H1 (cell line): ENCODE data around the gene PROX2. TPM values are rescaled to one million over a fixed set of nuclear protein-coding genes. Genes with fewer than 3 reads are reported as not detected.

ENCODE experiments used
- CTCF ChIA-PET: fragments of 300-600 bp; sonication (Branson Sonifier 250); formaldehyde crosslinking; loops from one replicate; lab custom pipeline; 2021; ENCODE audit not compliant: partially characterized antibody; lab: Charles Lee
- POLR2A ChIA-PET: fragments of 300-600 bp; sonication (Branson Sonifier 250); formaldehyde crosslinking; loops from one replicate; lab custom pipeline; 2021; ENCODE audit warnings: inconsistent platforms; ENCODE audit not compliant: partially characterized antibody; lab: Charles Lee
- DNase-seq, 2 experiments: peaks; one replicate each; pipeline versions ENCODE4 v3.0.0 to v3.0.0-alpha.2; 2010 to 2022; ENCODE audit warnings: low spot score in 2 of 2, low read depth in 1 of 2, mixed read lengths in 1 of 2
- FAIRE-seq: peaks from 2 replicates; lab custom pipeline; 2011; peaks lifted over from hg19 to GRCh38; lab: Jason Lieb, UNC
- H2AFZ ChIP-seq: 2 replicates; pipeline ENCODE4 v1.8.1; 2012; ENCODE audit warnings: low read length, inconsistent platforms
- H2AK5ac ChIP-seq: 2 replicates; pipeline ENCODE4 v1.6.1; 2013; ENCODE audit warnings: low read depth, low read length
- H2BK120ac ChIP-seq: replicated peaks from 2 replicates; pipeline ENCODE3; 2013; ENCODE audit warnings: low read depth, low read length, inconsistent platforms
- H2BK12ac ChIP-seq: 2 replicates; pipeline ENCODE4 v1.6.1; 2013; ENCODE audit warnings: low read depth, low read length
- H2BK15ac ChIP-seq: 2 replicates; pipeline ENCODE4 v1.6.1; 2013; ENCODE audit warnings: low read length
- H2BK20ac ChIP-seq: 2 replicates; pipeline ENCODE4 v1.6.1; 2013; ENCODE audit warnings: low read length
- H2BK5ac ChIP-seq: 2 replicates; pipeline ENCODE4 v1.6.1; 2013; ENCODE audit warnings: low read depth, low read length
- H3K14ac ChIP-seq: 2 replicates; pipeline ENCODE4 v1.6.1; 2013; ENCODE audit warnings: inconsistent platforms; ENCODE audit not compliant: insufficient read length
- H3K18ac ChIP-seq: 2 replicates; pipeline ENCODE4 v1.6.1; 2013; ENCODE audit warnings: low read length; ENCODE audit errors: extremely low read depth
- H3K23ac ChIP-seq: 2 replicates; pipeline ENCODE4 v1.6.1; 2013; ENCODE audit warnings: inconsistent platforms; ENCODE audit not compliant: insufficient read length
- H3K23me2 ChIP-seq: 2 replicates; pipeline ENCODE4 v1.6.1; 2013; ENCODE audit warnings: low read depth, low read length
- H3K27ac ChIP-seq: 2 replicates; pipeline ENCODE4 v1.6.1; 2011; ENCODE audit warnings: low read depth, low read length, inconsistent platforms
- H3K27me3 ChIP-seq, 4 experiments: replicated peaks in 1 of 4; 1 replicate in 1 of 4; 2 replicates in 3 of 4; pipeline versions ENCODE4 v1.6.1 to v1.8.1; 2011 to 2013; ENCODE audit warnings: low read length in 3 of 4, mild to moderate bottlenecking in 3 of 4, inconsistent platforms in 2 of 4, mixed read lengths in 2 of 4, moderate library complexity in 1 of 4; ENCODE audit not compliant: control insufficient read depth in 3 of 4, insufficient read depth in 3 of 4; ENCODE audit errors: extremely low read depth in 1 of 4
- H3K36me3 ChIP-seq, 4 experiments: 2 replicates each; pipeline versions ENCODE4 v1.6.1 to v1.8.1; 2011 to 2013; ENCODE audit warnings: mild to moderate bottlenecking in 4 of 4, low read length in 3 of 4, moderate library complexity in 2 of 4, control low read depth in 1 of 4, inconsistent platforms in 1 of 4; ENCODE audit not compliant: insufficient read depth in 4 of 4, control insufficient read depth in 2 of 4
- H3K4ac ChIP-seq: replicated peaks from 2 replicates; pipeline ENCODE3; 2013; ENCODE audit warnings: low read length, low read depth, mixed read lengths, inconsistent platforms; ENCODE audit not compliant: insufficient read length
- H3K4me1 ChIP-seq, 4 experiments: replicated peaks in 1 of 4; 1 replicate in 1 of 4; 2 replicates in 3 of 4; pipeline versions ENCODE4 v1.6.1 to v1.8.1; 2011 to 2013; ENCODE audit warnings: low read length in 3 of 4, inconsistent platforms in 2 of 4, mixed read lengths in 1 of 4; ENCODE audit not compliant: insufficient read depth in 4 of 4, control insufficient read depth in 3 of 4
- H3K4me2 ChIP-seq, 2 experiments: 2 replicates each; pipeline versions ENCODE4 v1.6.1 to v1.8.1; 2011 to 2013; ENCODE audit warnings: low read depth in 2 of 2, low read length in 2 of 2, control low read depth in 1 of 2, inconsistent platforms in 1 of 2, mild to moderate bottlenecking in 1 of 2; ENCODE audit not compliant: insufficient read depth in 1 of 2
- H3K4me3 ChIP-seq, 4 experiments: fragments of 200-600, 300-600 bp in 1 of 4; sonication (generic), shearing (Covaris generic), sonication (Bioruptor Twin) in 1 of 4; 2 replicates each; pipeline versions ENCODE4 v1.5.1 to v1.8.1; 2011 to 2016; ENCODE audit warnings: low read length in 4 of 4, low read depth in 3 of 4, control low read depth in 2 of 4, inconsistent platforms in 2 of 4, mild to moderate bottlenecking in 2 of 4, mixed read lengths in 1 of 4, moderate library complexity in 1 of 4; ENCODE audit not compliant: insufficient read depth in 2 of 4; ENCODE audit errors: extremely low read depth in 1 of 4
- H3K56ac ChIP-seq: replicated peaks from 2 replicates; pipeline ENCODE3; 2013; ENCODE audit warnings: low read depth, mild to moderate bottlenecking, mixed read lengths, low read length, inconsistent platforms; ENCODE audit not compliant: insufficient read length
- H3K79me1 ChIP-seq: 2 replicates; pipeline ENCODE4 v1.6.1; 2013; ENCODE audit warnings: low read depth, low read length, control low read depth
- H3K79me2 ChIP-seq, 2 experiments: 2 replicates each; pipeline versions ENCODE4 v1.6.1 to v1.8.1; 2012 to 2013; ENCODE audit warnings: low read length in 2 of 2, mild to moderate bottlenecking in 2 of 2, inconsistent platforms in 1 of 2; ENCODE audit not compliant: insufficient read depth in 2 of 2, control insufficient read depth in 1 of 2
- H3K9ac ChIP-seq, 4 experiments: replicated peaks in 1 of 4; 1 replicate in 1 of 4; 2 replicates in 3 of 4; pipeline versions ENCODE4 v1.6.1 to v1.8.1; 2011 to 2013; ENCODE audit warnings: low read depth in 3 of 4, low read length in 3 of 4, control low read depth in 2 of 4, mild to moderate bottlenecking in 2 of 4, moderate library complexity in 2 of 4, inconsistent platforms in 1 of 4; ENCODE audit errors: extremely low read depth in 1 of 4
- H3K9me3 ChIP-seq, 2 experiments: 2 replicates each; pipeline versions ENCODE4 v1.6.1 to v1.8.1; 2012 to 2013; ENCODE audit warnings: mild to moderate bottlenecking in 2 of 2, moderate library complexity in 2 of 2, control low read depth in 1 of 2, inconsistent platforms in 1 of 2, low read depth in 1 of 2, low read length in 1 of 2, mixed read lengths in 1 of 2; ENCODE audit not compliant: insufficient read depth in 2 of 2
- H4K20me1 ChIP-seq, 2 experiments: replicated peaks in 1 of 2; 2 replicates each; pipeline versions ENCODE3 to v1.8.1; 2011 to 2013; ENCODE audit warnings: inconsistent platforms in 2 of 2, low read length in 2 of 2, mild to moderate bottlenecking in 1 of 2; ENCODE audit not compliant: insufficient read depth in 2 of 2, control insufficient read depth in 1 of 2
- H4K5ac ChIP-seq: 2 replicates; pipeline ENCODE4 v1.6.1; 2013; ENCODE audit warnings: low read length, low read depth, mixed read lengths, inconsistent platforms; ENCODE audit not compliant: insufficient read length
- H4K8ac ChIP-seq: 2 replicates; pipeline ENCODE4 v1.8.0; 2013; ENCODE audit warnings: mild to moderate bottlenecking, moderate library complexity, low read length, inconsistent platforms; ENCODE audit not compliant: insufficient read depth; ENCODE audit errors: extremely low read depth
- H4K91ac ChIP-seq: replicated peaks from 2 replicates; pipeline ENCODE3; 2013; ENCODE audit warnings: low read length, mixed read lengths, inconsistent platforms; ENCODE audit not compliant: insufficient read length
- CEBPB ChIP-seq: IDR thresholded peaks from 2 replicates; pipeline ENCODE4 v1.6.1; 2012; ENCODE audit warnings: low read depth, low read length
- CHD1 ChIP-seq: IDR thresholded peaks from 2 replicates; pipeline ENCODE4 v1.6.1; 2012; ENCODE audit warnings: low read depth, low read length, improper control_type of control experiment
- EZH2 ChIP-seq: fragments of 200-600 bp; sonication (generic); IDR thresholded peaks from 2 replicates; pipeline ENCODE4 v1.7.1; 2012; ENCODE audit warnings: low read depth, mild to moderate bottlenecking, moderate library complexity, low read length, inconsistent platforms; ENCODE audit not compliant: severe bottlenecking
- GTF2F1 ChIP-seq: IDR thresholded peaks from 2 replicates; pipeline ENCODE4 v1.6.1; 2012; ENCODE audit warnings: low read depth, low read length, improper control_type of control experiment, borderline replicate concordance
- NANOG ChIP-seq: IDR thresholded peaks from 2 replicates; pipeline ENCODE4 v1.6.1; 2011; ENCODE audit warnings: low read length, low read depth, mild to moderate bottlenecking, inconsistent platforms; ENCODE audit not compliant: insufficient read depth, poor library complexity, severe bottlenecking
- NRF1 ChIP-seq: IDR thresholded peaks from 2 replicates; pipeline ENCODE4 v1.6.1; 2011; ENCODE audit warnings: mild to moderate bottlenecking, low read depth, low read length, improper control_type of control experiment
- SIN3A ChIP-seq, 2 experiments: IDR thresholded peaks in 1 of 2; conservative IDR thresholded peaks in 1 of 2; 2 replicates each; pipeline ENCODE4 v1.6.1; 2011 to 2012; ENCODE audit warnings: low read length in 2 of 2, improper control_type of control experiment in 1 of 2, low read depth in 1 of 2, mild to moderate bottlenecking in 1 of 2
- SP1 ChIP-seq: IDR thresholded peaks from 2 replicates; pipeline ENCODE4 v1.6.1; 2011; ENCODE audit warnings: low read depth, low read length
- SUZ12 ChIP-seq: fragments of 200-600 bp; sonication (generic); IDR thresholded peaks from 2 replicates; pipeline ENCODE4 v1.6.1; 2012; ENCODE audit warnings: mild to moderate bottlenecking, inconsistent platforms, low read length, moderate library complexity, mixed read lengths
- WGBS, 2 experiments: shearing (Covaris generic) in 1 of 2; methylation state at CpG; one replicate each; pipeline versions ENCODE4 v1.1.6 to v1.1.7; 2013 to 2015; ENCODE audit warnings: low lambda C conversion rate in 2 of 2, mixed read lengths in 2 of 2, inconsistent platforms in 1 of 2, low coverage in 1 of 2, missing lambda C conversion rate in 1 of 2; ENCODE audit not compliant: insufficient replicate concordance in 2 of 2, insufficient coverage in 1 of 2, insufficient read length in 1 of 2; ENCODE audit errors: extremely low coverage in 1 of 2, missing lambda C conversion rate in 1 of 2; 5-methylcytosine and 5-hydroxymethylcytosine counted together
- polyA plus RNA-seq, 7 experiments: library from polyadenylated mRNA; depleted of rRNA in 3 of 7; stranded (reverse) in 5 of 7; unstranded in 2 of 7; fragments of >200 nt in 5 of 7; fragments of 200-250 nt in 2 of 7; gene quantifications; 1 replicate in 5 of 7; 2 replicates in 1 of 7; 4 replicates in 1 of 7; pipeline versions ENCODE4 v1.2.1 to v1.2.3, GENCODE V29; 2011 to 2013; ENCODE audit warnings: missing spikeins in 2 of 7, mixed read lengths in 2 of 7
- total RNA-seq: library from RNA; stranded (reverse); fragmentation: NEBNext Ultra II Directional; extraction: Animal tissue kit (Norgen Biotek cat#: 25700); gene quantifications from 2 replicates; pipeline ENCODE4 v1.2.1, GENCODE V29; 2021
- TF ChIP-seq, protein P1 (sequence below): IDR thresholded peaks from 2 replicates; pipeline ENCODE4 v1.6.1; 2012; ENCODE audit warnings: inconsistent platforms
- TF ChIP-seq, protein P2 (sequence below): IDR thresholded peaks from 2 replicates; pipeline ENCODE4 v1.6.1; 2011; ENCODE audit warnings: low read depth, mild to moderate bottlenecking, low read length; ENCODE audit not compliant: insufficient read depth

PROX2 gene
- total and polyA plus RNA-seq, 2 of the 8 experiments (the other 6 are each of a cell fraction or from before 2014, with no cell fraction given) = 0.03 TPM; not detected in 1

DNA sequence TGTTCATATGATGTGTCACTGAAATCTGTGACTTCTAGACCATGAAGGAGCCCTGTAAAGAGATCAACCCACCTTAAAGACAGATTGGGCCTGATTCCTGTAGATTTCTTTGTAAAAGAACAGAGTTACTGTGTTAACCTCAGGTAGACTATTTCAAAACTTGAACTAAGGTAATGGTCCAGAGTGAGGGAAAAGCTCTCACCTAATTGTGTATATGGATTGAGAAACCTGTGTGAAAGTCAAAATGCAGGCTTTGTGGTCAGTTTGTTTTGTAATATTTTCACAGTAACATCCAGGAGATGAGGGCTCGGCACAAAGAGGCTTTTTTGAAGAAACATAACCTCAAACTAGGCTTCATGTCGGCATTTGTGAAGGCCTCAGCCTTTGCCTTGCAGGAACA, 22.1 kb upstream of the PROX2 start:
- POLR2A ChIA-PET = interaction anchor here (0.6 to 2.5 kb wide), 4 partner anchors 10 to 22 kb away, joined by 3 to 8 read pairs (median 4); partner anchors contain the start of gene PROX2
- H3K27me3 ChIP-seq = no peaks in the 10 kb centered on the region
- no peak overlapping the region for H2AFZ ChIP-seq
- no peak overlapping the region for H3K9ac ChIP-seq
- no peak overlapping the region for H2BK20ac ChIP-seq
- H2BK15ac ChIP-seq = no peak overlapping the region
- no peak overlapping the region for H3K4ac ChIP-seq
- H3K36me3 ChIP-seq = peaks cover 55 to 100% (median 93%) of the 10 kb centered on the region in 4 experiments
- H4K8ac ChIP-seq = no peak overlapping the region
- H3K23me2 ChIP-seq = no peaks in the 10 kb centered on the region
- DNase-seq (no peak), FAIRE-seq (no peak)
- no peak overlapping the region for H2BK5ac ChIP-seq
- H3K56ac ChIP-seq = no peak overlapping the region
- H3K23ac ChIP-seq = no peak overlapping the region
- H3K27ac ChIP-seq = no peak overlapping the region
- H3K4me1 ChIP-seq = no peaks in the 10 kb centered on the region
- H2BK12ac ChIP-seq = no peak overlapping the region
- H3K4me2 ChIP-seq = no peak overlapping the region
- H3K14ac ChIP-seq = no peak overlapping the region
- no peak overlapping the region for H2AK5ac ChIP-seq
- 0 out of 2 replicates have a peak, but pooled peaks cover 2% of the 10 kb centered on the region for H3K79me1 ChIP-seq
- 82% methylated on average over 1 of the region's 2 CpGs; no CpG with 5 or more reads in 1 of the 2 experiments for WGBS, 2 experiments
- peaks cover 4 to 9% of the 10 kb centered on the region in 2 experiments for H4K20me1 ChIP-seq
- H3K18ac ChIP-seq = no peak overlapping the region
- H4K5ac ChIP-seq = no peak overlapping the region
- H4K91ac ChIP-seq = no peak overlapping the region
- H2BK120ac ChIP-seq = no peak overlapping the region
- no peak overlapping the region for H3K4me3 ChIP-seq
- H3K79me2 ChIP-seq = no peaks in the 10 kb centered on the region
- CTCF ChIA-PET = interaction anchor here (0.9 to 24.8 kb wide), 3 partner anchors 8 to 41 kb away, joined by 3 to 509 read pairs (median 173); no protein-coding TSS in a partner anchor
- H3K9me3 ChIP-seq = no peaks in the 10 kb centered on the region
- TF ChIP-seq CHD1 = no peak
- TF ChIP-seq, protein P1, sequence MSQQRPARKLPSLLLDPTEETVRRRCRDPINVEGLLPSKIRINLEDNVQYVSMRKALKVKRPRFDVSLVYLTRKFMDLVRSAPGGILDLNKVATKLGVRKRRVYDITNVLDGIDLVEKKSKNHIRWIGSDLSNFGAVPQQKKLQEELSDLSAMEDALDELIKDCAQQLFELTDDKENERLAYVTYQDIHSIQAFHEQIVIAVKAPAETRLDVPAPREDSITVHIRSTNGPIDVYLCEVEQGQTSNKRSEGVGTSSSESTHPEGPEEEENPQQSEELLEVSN = no peak
- no peak for TF ChIP-seq SP1
- TF ChIP-seq NANOG = no peak
- TF ChIP-seq NRF1 = no peak
- TF ChIP-seq SUZ12 = no peak
- TF ChIP-seq GTF2F1 = no peak
- TF ChIP-seq EZH2 = no peak
- TF ChIP-seq, protein P2, sequence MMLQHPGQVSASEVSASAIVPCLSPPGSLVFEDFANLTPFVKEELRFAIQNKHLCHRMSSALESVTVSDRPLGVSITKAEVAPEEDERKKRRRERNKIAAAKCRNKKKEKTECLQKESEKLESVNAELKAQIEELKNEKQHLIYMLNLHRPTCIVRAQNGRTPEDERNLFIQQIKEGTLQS = no peak
- no peak for TF ChIP-seq SIN3A (conservative IDR thresholded peaks at IDR 0.05 in 1 of 2, IDR thresholded peaks at IDR 0.05 in 1 of 2; ENCODE audit: low read depth in 1 of 2, low read length in 2 of 2)
- no peak for TF ChIP-seq CEBPB
